HepG2 (cell line): ENCODE measurements around the gene SMIM45.

ENCODE experiments used
- ATAC-seq: fragments of 200-7000 bp; cut with Tn5 transposase; 3 replicates; pipeline ENCODE4 v1.9.1; 2020; ENCODE audit warnings: mild to moderate bottlenecking, moderate library complexity
- BruUV-seq: library from RNA; stranded (reverse); fragments of 400-500 nt; replicated peaks from 2 replicates; lab custom pipeline; 2021; lab: Mats Ljungman, UMichigan
- CTCF ChIA-PET: fragments of 300-600 bp; formaldehyde crosslinking; extraction: SDS; loops from one replicate; lab custom pipeline; 2021; ENCODE audit warnings: low total read pairs, inconsistent platforms, low intra/inter-chr PET ratio; lab: Yijun Ruan, JAX
- POLR2A ChIA-PET: fragments of 350-600 bp; sonication (Branson Sonifier 250); formaldehyde crosslinking; loops from one replicate; lab custom pipeline; 2020; ENCODE audit warnings: antibody characterized with exemption, inconsistent platforms; lab: Yijun Ruan, JAX
- DNase-seq: peaks from one replicate; pipeline ENCODE4 v3.0.0-alpha.2; 2015; ENCODE audit warnings: low spot score
- FAIRE-seq: peaks from 3 replicates; lab custom pipeline; 2011; peaks lifted over from hg19 to GRCh38; lab: Jason Lieb, UNC
- H2AFZ ChIP-seq: one replicate; pipeline ENCODE4 v1.6.1; 2011; ENCODE audit warnings: low read length, inconsistent platforms
- H3K27ac ChIP-seq: fragments of 300-600 bp; 3 replicates; pipeline ENCODE4 v1.8.0; 2011; ENCODE audit warnings: mixed run types, mild to moderate bottlenecking, mixed read lengths, low read length, inconsistent platforms; ENCODE audit not compliant: insufficient read depth; ENCODE audit errors: extremely low read length
- H3K27me3 ChIP-seq, 2 experiments: fragments of 200-600 bp in 1 of 2; 2 replicates in 1 of 2; 3 replicates in 1 of 2; pipeline versions ENCODE4 v1.6.0 to v1.8.0; 2011; ENCODE audit warnings: low read length in 2 of 2, mild to moderate bottlenecking in 2 of 2, moderate library complexity in 2 of 2, inconsistent platforms in 1 of 2; ENCODE audit not compliant: insufficient read depth in 2 of 2, control insufficient read depth in 1 of 2
- H3K36me3 ChIP-seq, 2 experiments: fragments of 200-600 bp in 1 of 2; replicated peaks in 1 of 2; 2 replicates in 1 of 2; 3 replicates in 1 of 2; pipeline versions ENCODE4 v1.5.1 to v1.8.0; 2011; ENCODE audit warnings: low read length in 2 of 2, inconsistent platforms in 1 of 2; ENCODE audit not compliant: insufficient read depth in 2 of 2, control insufficient read depth in 1 of 2
- H3K4me1 ChIP-seq: 2 replicates; pipeline ENCODE4 v1.5.1; 2012; ENCODE audit warnings: low read length, inconsistent platforms; ENCODE audit not compliant: insufficient read depth
- H3K4me2 ChIP-seq: 2 replicates; pipeline ENCODE4 v1.6.0; 2011; ENCODE audit warnings: low read depth, low read length, inconsistent platforms
- H3K4me3 ChIP-seq, 3 experiments: fragments of 200-600 bp in 1 of 3; sonication (generic), shearing (Covaris generic) in 1 of 3; replicated peaks in 1 of 3; 2 replicates each; pipeline ENCODE4 v1.5.1; 2011 to 2016; ENCODE audit warnings: low read length in 3 of 3, inconsistent platforms in 2 of 3, low read depth in 2 of 3, mild to moderate bottlenecking in 2 of 3, control low read depth in 1 of 3, mixed read lengths in 1 of 3; ENCODE audit not compliant: insufficient read depth in 1 of 3
- H3K79me2 ChIP-seq: one replicate; pipeline ENCODE4 v1.6.1; 2011; ENCODE audit warnings: low read length, inconsistent platforms; ENCODE audit not compliant: insufficient read depth
- H3K9ac ChIP-seq: 2 replicates; pipeline ENCODE4 v1.6.0; 2011; ENCODE audit warnings: mild to moderate bottlenecking, low read depth, low read length, inconsistent platforms; ENCODE audit not compliant: insufficient read depth
- H3K9me3 ChIP-seq: 2 replicates; pipeline ENCODE4 v1.5.1; 2012; ENCODE audit warnings: mild to moderate bottlenecking, low read length
- H4K20me1 ChIP-seq: 2 replicates; pipeline ENCODE4 v1.6.0; 2011; ENCODE audit warnings: inconsistent platforms, mild to moderate bottlenecking, low read length, moderate library complexity; ENCODE audit not compliant: insufficient read depth
- CSRNP1 ChIP-seq: sonication (generic); formaldehyde crosslinking; IDR thresholded peaks from 2 replicates; pipeline ENCODE4 v1.8.1; 2023; ENCODE audit warnings: mild to moderate bottlenecking, missing genetic modification reagents
- EP300 ChIP-seq, 3 experiments: sonication (generic) in 1 of 3; formaldehyde crosslinking in 1 of 3; IDR thresholded peaks; 2 replicates each; pipeline versions ENCODE4 v1.5.1 to v1.6.1; 2011 to 2020; ENCODE audit warnings: low read depth in 2 of 3, low read length in 2 of 3, borderline replicate concordance in 1 of 3, improper control_type of control experiment in 1 of 3, mild to moderate bottlenecking in 1 of 3, missing genetic modification reagents in 1 of 3, moderate library complexity in 1 of 3
- ETV5 ChIP-seq: IDR thresholded peaks from 2 replicates; pipeline ENCODE4 v1.6.1; 2018; ENCODE audit warnings: missing biosample characterization, missing genetic modification reagents, inconsistent platforms, borderline replicate concordance
- GATA4 ChIP-seq: sonication (generic); IDR thresholded peaks from 2 replicates; pipeline ENCODE4 v1.6.1; 2016; ENCODE audit warnings: antibody characterized with exemption, low read depth, borderline replicate concordance
- MED8 ChIP-seq: sonication (generic); formaldehyde crosslinking; IDR thresholded peaks from 2 replicates; pipeline ENCODE4 v1.8.1; 2023; ENCODE audit warnings: mild to moderate bottlenecking, missing genetic modification reagents; ENCODE audit not compliant: insufficient replicate concordance
- RXRB ChIP-seq: IDR thresholded peaks from 2 replicates; pipeline ENCODE4 v1.6.1; 2016; ENCODE audit warnings: borderline replicate concordance, missing genetic modification reagents, missing compliant biosample characterization
- TRIM24 ChIP-seq: sonication (generic); formaldehyde crosslinking; IDR thresholded peaks from 2 replicates; pipeline ENCODE4 v1.8.0; 2022; ENCODE audit warnings: mild to moderate bottlenecking, missing genetic modification reagents
- WIZ ChIP-seq: sonication (generic); formaldehyde crosslinking; IDR thresholded peaks from 2 replicates; pipeline ENCODE4 v1.5.1; 2020; ENCODE audit warnings: mild to moderate bottlenecking, missing genetic modification reagents
- ZBTB49 ChIP-seq: sonication (generic); formaldehyde crosslinking; IDR thresholded peaks from 2 replicates; pipeline ENCODE4 v1.4.0; 2020; ENCODE audit warnings: missing genetic modification reagents, borderline replicate concordance
- ZNF451 ChIP-seq: sonication (generic); formaldehyde crosslinking; IDR thresholded peaks from 2 replicates; pipeline ENCODE4 v1.5.0; 2020; ENCODE audit warnings: mild to moderate bottlenecking, missing genetic modification reagents
- ZNF552 ChIP-seq: sonication (generic); formaldehyde crosslinking; IDR thresholded peaks from 2 replicates; pipeline ENCODE4 v1.9.0; 2022; ENCODE audit warnings: missing genetic modification reagents, mild to moderate bottlenecking, borderline replicate concordance
- ZNF558 ChIP-seq: sonication (generic); formaldehyde crosslinking; IDR thresholded peaks from 2 replicates; pipeline ENCODE4 v1.9.0; 2022; ENCODE audit warnings: mild to moderate bottlenecking, missing genetic modification reagents, borderline replicate concordance
- WGBS: methylation state at CpG from one replicate; pipeline ENCODE4 v1.1.6; 2017; ENCODE audit warnings: low lambda C conversion rate; 5-methylcytosine and 5-hydroxymethylcytosine counted together
- in situ Hi-C: cut with HindIII; loops from 2 replicates; pipeline ENCODE4 v1.10.0; 2017; ENCODE audit warnings: low pct_unique_long_range_greater_than_20kb; ENCODE audit not compliant: extremely low pct_ligation_motif_present
- intact Hi-C: fragments of 100-400 bp; cut with micrococcal nuclease; formaldehyde crosslinking; loops from one replicate; pipeline ENCODE4 v1.10.0; 2022; ENCODE audit not compliant: unreplicated experiment

Gene SMIM45

GRCh38 chr22:41916745-41917358 is 35.1 kb upstream of the SMIM45 start:
- intact Hi-C loops = no loop called here
- CTCF ChIA-PET = no interaction called here
- no TSS peak for BruUV-seq
- DNase-seq (no peak), FAIRE-seq (no peak), ATAC-seq (no peak)
- H3K27ac ChIP-seq = no peak overlapping the region
- H3K4me1 ChIP-seq = peaks cover 29% of the 10 kb centered on the region
- in situ Hi-C loops = no loop called here
- no peaks in the 10 kb centered on the region for H3K36me3 ChIP-seq
- H3K27me3 ChIP-seq = peaks cover 20 to 73% of the 10 kb centered on the region in 2 experiments
- no peak overlapping the region for H3K9ac ChIP-seq
- 18% methylated on average over 10 of the region's 10 CpGs for WGBS
- H2AFZ ChIP-seq = no peak overlapping the region
- no peaks in the 10 kb centered on the region for H3K79me2 ChIP-seq
- H3K9me3 ChIP-seq = no peaks in the 10 kb centered on the region
- H3K4me2 ChIP-seq = no peak overlapping the region
- H3K4me3 ChIP-seq = no peak overlapping the region
- TF ChIP-seq ZNF451 (no peak), ZNF552 (CRISPR knock-in tag) (no peak)
- TF ChIP-seq, all 625 proteins: peak for 0
- peaks cover 14% of the 10 kb centered on the region; the same call in 1 of the 2 replicates for H4K20me1 ChIP-seq
- POLR2A ChIA-PET = no interaction called here

GRCh38 chr22:41917375-41917902 is 34.5 kb upstream of the SMIM45 start:
- Histone ChIP-seq H3K79me2 (no peaks in the 10 kb centered on the region), H3K36me3 (no peaks in the 10 kb centered on the region), H3K9me3 (no peaks in the 10 kb centered on the region), H3K4me3 (no peak overlapping the region), H2AFZ (no peak overlapping the region), H3K27me3 (peaks cover 17 to 70% of the 10 kb centered on the region in 2 experiments), H4K20me1 (peaks cover 10% of the 10 kb centered on the region; the same call in 1 of the 2 replicates), H3K27ac (no peak overlapping the region), H3K9ac (no peak overlapping the region), H3K4me2 (no peak overlapping the region), H3K4me1 (peaks cover 34% of the 10 kb centered on the region)
- POLR2A ChIA-PET = no interaction called here
- 17% methylated on average over 4 of the region's 11 CpGs for WGBS
- DNase-seq (no peak), ATAC-seq (peak; percentile 8; the same call in 2 of the 3 replicates), FAIRE-seq (no peak)
- in situ Hi-C loops (no loop called here), intact Hi-C loops (no loop called here)
- CTCF ChIA-PET = no interaction called here
- no TSS peak for BruUV-seq
- TF ChIP-seq TRIM24 (CRISPR knock-in tag) (no peak), ETV5 (CRISPR knock-in tag) (no peak), CSRNP1 (no peak), RXRB (CRISPR knock-in tag) (no peak), ZNF558 (CRISPR knock-in tag) (no peak), EP300 (IDR thresholded peaks at IDR 0.05; ENCODE audit: low read depth in 2 of 2, low read length in 2 of 2) (no peak), EP300 (CRISPR knock-in tag; IDR thresholded peaks at IDR 0.05; ENCODE audit: borderline replicate concordance) (no peak), GATA4 (no peak), MED8 (CRISPR knock-in tag) (no peak), WIZ (CRISPR knock-in tag) (no peak), ZBTB49 (no peak)
